Kidney (tissue), 14 donors: ENCODE data around the gene NEUROD2. TPM values are rescaled to one million over a fixed set of nuclear protein-coding genes. Genes with fewer than 3 reads are reported as not detected.

Experiments
- DNase-seq, 5 donors: peaks; one replicate each; pipeline ENCODE4 v3.0.0-alpha.2; 2013 to 2020
- FAIRE-seq: peaks from 2 replicates; lab custom pipeline; 2012; peaks lifted over from hg19 to GRCh38; lab: Jason Lieb, UNC
- H3K27ac ChIP-seq, 2 donors: one replicate each; pipeline ENCODE4 v1.7.0; 2013; ENCODE audit warnings: low read depth in 2 of 2, low read length in 2 of 2, inconsistent platforms in 1 of 2
- H3K27me3 ChIP-seq: one replicate; pipeline ENCODE4 v1.7.1; 2013; ENCODE audit warnings: low read length, inconsistent platforms; ENCODE audit not compliant: control insufficient read depth, insufficient read depth
- H3K36me3 ChIP-seq, 3 donors: one replicate each; pipeline versions ENCODE4 v1.7.0 to v1.7.1; 2013; ENCODE audit warnings: low read length in 3 of 3, control low read depth in 1 of 3, inconsistent platforms in 1 of 3; ENCODE audit not compliant: insufficient read depth in 3 of 3, control insufficient read depth in 2 of 3
- H3K4me1 ChIP-seq, 3 donors: one replicate each; pipeline versions ENCODE4 v1.7.0 to v1.7.1; 2013; ENCODE audit warnings: low read length in 3 of 3, inconsistent platforms in 1 of 3, low read depth in 1 of 3; ENCODE audit not compliant: control insufficient read depth in 2 of 3, insufficient read depth in 2 of 3
- H3K4me3 ChIP-seq, 3 donors: one replicate each; pipeline versions ENCODE4 v1.7.0 to v1.8.1; 2013; ENCODE audit warnings: low read length in 3 of 3, control low read depth in 1 of 3, inconsistent platforms in 1 of 3
- H3K9ac ChIP-seq, 3 donors: one replicate each; pipeline versions ENCODE4 v1.7.0 to v1.7.1; 2013; ENCODE audit warnings: low read length in 3 of 3, control low read depth in 1 of 3, inconsistent platforms in 1 of 3
- H3K9me3 ChIP-seq, 3 donors: one replicate each; pipeline versions ENCODE4 v1.7.0 to v1.7.1; 2013; ENCODE audit warnings: low read length in 3 of 3, control low read depth in 1 of 3, inconsistent platforms in 1 of 3; ENCODE audit not compliant: control insufficient read depth in 2 of 3, insufficient read depth in 1 of 3
- intact Hi-C: fragments of 100-400 bp; cut with DNase I; formaldehyde crosslinking; loops from one replicate; pipeline ENCODE4 v1.11.1; 2022
- polyA plus RNA-seq: library from polyadenylated mRNA; stranded (reverse); fragments of 350-450 nt; fragmentation: Illumina TruSeq; extraction: RNeasy Lipid Tissue Mini Kit (QIAGEN cat#74804); gene quantifications from one replicate; pipeline ENCODE4 v1.2.3, GENCODE V29; 2014; ENCODE audit warnings: low read depth, low replicate concordance; ENCODE audit not compliant: insufficient read depth
- total RNA-seq: library from RNA; stranded (reverse); fragmentation: NEBNext Ultra II Directional; extraction: Animal tissue kit (Norgen Biotek cat#: 25700); gene quantifications from one replicate; pipeline ENCODE4 v1.2.1, GENCODE V29; 2021
- TF ChIP-seq, protein P1 (sequence below): IDR thresholded peaks from 3 replicates; pipeline ENCODE4 v1.5.1; 2012; ENCODE audit warnings: mild to moderate bottlenecking, moderate library complexity, borderline replicate concordance; ENCODE audit not compliant: insufficient read depth; ENCODE audit errors: extremely low read depth
- donor health status: control.
- donor health status: control.
- donor health status: control.
- donor health status: control.
- donor health status: control.
- donor health status: DM: yes; HTN: yes; CAD: no.
- donor health status: Normal renal cell carcinoma (clear cell type).

Gene NEUROD2
- total and polyA plus RNA-seq, 2 donors from 2014 or later = not detected

DNA sequence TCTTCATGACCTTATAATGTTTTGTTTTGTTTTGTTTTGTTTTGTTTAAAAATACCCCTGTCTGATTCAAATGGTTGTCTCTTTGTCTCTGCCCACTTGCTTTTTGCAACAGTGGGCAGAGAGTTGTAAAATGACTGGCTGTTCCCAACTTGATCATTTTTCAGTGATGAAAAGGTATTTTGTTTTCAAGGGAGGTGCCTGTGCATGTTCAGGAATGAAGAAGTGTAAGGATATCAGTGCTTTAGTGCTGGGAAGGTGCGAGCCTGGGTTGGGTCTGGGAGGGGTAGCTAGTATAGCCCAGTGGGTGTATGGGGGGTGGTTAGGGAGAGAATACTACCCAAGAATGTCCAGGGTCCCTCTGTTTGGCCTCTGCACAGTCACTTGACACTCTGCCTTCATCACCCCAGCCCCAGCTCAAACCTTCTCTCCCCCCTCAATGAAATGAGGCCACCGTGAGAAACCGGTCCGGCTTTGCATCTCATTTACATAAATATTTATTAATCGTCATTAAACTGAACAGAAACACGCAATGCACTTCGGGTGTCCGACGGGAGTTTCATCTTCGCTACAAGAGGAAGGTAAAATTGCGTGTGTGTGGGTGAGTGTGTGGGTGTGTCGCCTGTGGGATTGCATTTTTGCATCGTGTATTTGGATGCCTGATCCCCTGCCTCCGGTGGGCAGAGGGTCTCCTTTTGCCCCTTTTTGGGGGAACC is 4.3 kb downstream of the NEUROD2 start:
- Histone ChIP-seq H3K9ac (no peak overlapping the region), H3K36me3 (no peaks in the 10 kb centered on the region), H3K9me3 (no peaks in the 10 kb centered on the region), H3K4me1 (peaks cover 0 to 11% (median 0%) of the 10 kb centered on the region in 3 donors), H3K27me3 (peaks cover 64% of the 10 kb centered on the region), H3K4me3 (no peak overlapping the region), H3K27ac (no peak overlapping the region)
- intact Hi-C loops = no loop called here
- FAIRE-seq = no peak
- DNase-seq = no peak
- TF ChIP-seq, protein P1, sequence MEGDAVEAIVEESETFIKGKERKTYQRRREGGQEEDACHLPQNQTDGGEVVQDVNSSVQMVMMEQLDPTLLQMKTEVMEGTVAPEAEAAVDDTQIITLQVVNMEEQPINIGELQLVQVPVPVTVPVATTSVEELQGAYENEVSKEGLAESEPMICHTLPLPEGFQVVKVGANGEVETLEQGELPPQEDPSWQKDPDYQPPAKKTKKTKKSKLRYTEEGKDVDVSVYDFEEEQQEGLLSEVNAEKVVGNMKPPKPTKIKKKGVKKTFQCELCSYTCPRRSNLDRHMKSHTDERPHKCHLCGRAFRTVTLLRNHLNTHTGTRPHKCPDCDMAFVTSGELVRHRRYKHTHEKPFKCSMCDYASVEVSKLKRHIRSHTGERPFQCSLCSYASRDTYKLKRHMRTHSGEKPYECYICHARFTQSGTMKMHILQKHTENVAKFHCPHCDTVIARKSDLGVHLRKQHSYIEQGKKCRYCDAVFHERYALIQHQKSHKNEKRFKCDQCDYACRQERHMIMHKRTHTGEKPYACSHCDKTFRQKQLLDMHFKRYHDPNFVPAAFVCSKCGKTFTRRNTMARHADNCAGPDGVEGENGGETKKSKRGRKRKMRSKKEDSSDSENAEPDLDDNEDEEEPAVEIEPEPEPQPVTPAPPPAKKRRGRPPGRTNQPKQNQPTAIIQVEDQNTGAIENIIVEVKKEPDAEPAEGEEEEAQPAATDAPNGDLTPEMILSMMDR = no peak

DNA sequence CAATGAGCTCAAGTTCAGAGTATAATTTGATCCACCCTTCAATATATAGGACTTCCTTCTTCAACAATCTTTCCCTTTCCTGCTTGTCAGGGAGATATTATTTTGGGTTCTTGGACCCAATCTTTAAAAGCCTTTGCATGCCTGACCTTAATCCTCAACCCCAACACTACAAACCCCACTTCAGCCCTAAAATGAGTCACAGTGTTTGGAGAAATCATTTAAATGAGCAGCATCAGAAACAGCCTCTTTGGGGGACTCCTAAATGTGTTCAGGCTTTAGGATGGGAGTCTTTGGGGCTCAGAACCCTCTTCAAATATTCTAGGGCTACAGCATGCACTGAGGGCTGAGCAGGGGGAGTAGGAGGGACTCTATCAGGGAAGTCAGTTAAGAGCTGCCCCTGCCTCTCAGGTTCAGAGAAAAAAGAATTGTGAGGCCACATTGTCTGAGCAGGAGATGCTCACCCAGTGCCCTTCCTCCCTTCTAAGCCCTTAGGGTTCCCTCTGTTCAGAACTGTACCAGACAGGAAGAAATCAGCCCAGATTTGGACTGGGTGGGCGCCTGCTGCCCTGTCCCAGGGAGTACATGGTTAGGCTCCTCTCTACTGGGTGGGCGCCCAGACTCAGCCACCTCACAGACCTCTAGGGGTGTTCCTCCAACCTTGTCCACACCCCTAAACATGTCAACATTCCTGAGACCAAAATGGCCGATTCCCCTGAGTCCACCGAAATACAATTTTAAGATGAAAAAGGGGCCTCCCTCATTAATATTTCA is 5.0 kb downstream of the NEUROD2 start:
- H3K27me3 ChIP-seq = peaks cover 66% of the 10 kb centered on the region
- H3K4me3 ChIP-seq = no peak overlapping the region
- H3K9ac ChIP-seq = no peak overlapping the region
- TF ChIP-seq, protein P1 = no peak
- no peak for DNase-seq
- H3K9me3 ChIP-seq = no peaks in the 10 kb centered on the region
- no peaks in the 10 kb centered on the region for H3K36me3 ChIP-seq
- H3K4me1 ChIP-seq = peaks cover 0 to 11% (median 0%) of the 10 kb centered on the region in 3 donors
- intact Hi-C loops = no loop called here
- H3K27ac ChIP-seq = no peak overlapping the region
- FAIRE-seq = no peak

DNA sequence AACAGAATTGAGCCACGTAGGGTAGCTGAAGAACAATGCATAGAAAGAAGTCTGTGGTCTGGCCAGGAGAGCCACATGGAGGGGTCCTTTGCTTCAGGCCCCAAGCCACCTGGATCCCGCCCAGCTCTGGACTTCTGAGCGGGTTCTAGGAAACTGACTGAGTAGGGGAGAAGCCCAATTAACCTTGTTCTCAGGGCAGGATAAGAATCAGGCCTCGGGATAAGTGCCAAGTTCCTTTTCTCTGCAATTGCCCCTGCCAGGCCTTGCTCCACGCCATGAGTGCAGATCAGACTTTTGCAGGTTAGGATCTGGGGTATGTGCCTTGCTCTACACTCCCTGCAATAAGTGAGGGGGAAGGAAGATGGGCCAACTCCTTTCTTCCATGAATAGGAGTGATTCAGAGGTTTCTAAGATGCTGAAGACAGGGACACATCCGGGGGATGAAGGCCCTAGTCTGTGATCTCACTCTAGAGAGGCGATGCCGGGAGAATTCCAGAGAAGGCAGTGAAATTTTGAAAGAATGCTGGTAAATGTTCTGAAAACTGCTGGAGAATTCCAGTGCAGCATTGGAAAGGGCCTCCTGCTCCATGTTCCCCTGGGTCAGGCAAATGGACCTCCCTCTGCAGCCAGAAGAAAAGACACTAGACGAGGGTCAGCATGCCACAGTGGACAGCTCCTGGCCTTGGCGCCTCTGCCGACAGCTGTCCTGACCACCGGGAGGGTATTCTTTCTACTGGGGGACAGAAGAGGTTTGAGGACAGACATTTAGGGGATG is 5.8 kb downstream of the NEUROD2 start:
- H3K27ac ChIP-seq = no peak overlapping the region
- no peaks in the 10 kb centered on the region for H3K9me3 ChIP-seq
- DNase-seq = no peak
- no peak for FAIRE-seq
- intact Hi-C loops = no loop called here
- H3K4me3 ChIP-seq = no peak overlapping the region
- H3K36me3 ChIP-seq = no peaks in the 10 kb centered on the region
- TF ChIP-seq, protein P1 = no peak
- H3K4me1 ChIP-seq = peaks cover 0 to 11% (median 0%) of the 10 kb centered on the region in 3 donors
- peaks cover 70% of the 10 kb centered on the region for H3K27me3 ChIP-seq
- no peak overlapping the region for H3K9ac ChIP-seq
